Cardiac muscle cell (in vitro differentiated cells and primary cell): ENCODE results near the gene PIBF1. TPM values are rescaled to one million over a fixed set of nuclear protein-coding genes. Genes with fewer than 3 reads are reported as not detected.
A peak's percentile ranks its signal among the peaks of the same experiment; 100 is the strongest.

Experiments
- DNase-seq, 2 donors: peaks; one replicate each; pipeline versions ENCODE4 v3.0.0 to v3.0.0-alpha.2; 2010 to 2017; ENCODE audit warnings: low read depth in 1 of 2, low spot score in 1 of 2
- H3K27ac ChIP-seq: fragments of 200-600 bp; sonication (generic); 2 replicates; pipeline ENCODE4 v1.5.1; 2016
- H3K27me3 ChIP-seq: fragments of 200-600 bp; sonication (generic); 2 replicates; pipeline ENCODE4 v1.6.0; 2016; ENCODE audit warnings: control low read depth
- H3K36me3 ChIP-seq: fragments of 200-600 bp; sonication (generic); 2 replicates; pipeline ENCODE4 v1.5.1; 2016; ENCODE audit warnings: control low read depth
- H3K4me1 ChIP-seq: fragments of 200-600 bp; sonication (generic); 2 replicates; pipeline ENCODE4 v1.8.1; 2017; ENCODE audit warnings: low read depth, mild to moderate bottlenecking, mixed run types
- H3K4me3 ChIP-seq: fragments of 200-600 bp; sonication (generic); 2 replicates; pipeline ENCODE4 v1.5.1; 2016; ENCODE audit warnings: mild to moderate bottlenecking
- H3K9me3 ChIP-seq: fragments of 200-600 bp; sonication (generic); 2 replicates; pipeline ENCODE4 v1.5.1; 2017; ENCODE audit warnings: low read depth, mild to moderate bottlenecking, control low read depth
- CTCF ChIP-seq: IDR thresholded peaks from 2 replicates; pipeline ENCODE4 v1.5.1; 2012; ENCODE audit warnings: low read depth, mild to moderate bottlenecking, low read length
- polyA plus RNA-seq: library from polyadenylated mRNA; unstranded; fragments of >200 nt; fragmentation: Nextera tagmentation; extraction: Ambion mirVana; gene quantifications from 2 replicates; pipeline ENCODE4 v1.2.1, GENCODE V29; 2016
- total RNA-seq: library from RNA; depleted of rRNA; stranded (reverse); fragments of >200 nt; gene quantifications from 2 replicates; pipeline ENCODE4 v1.2.3, GENCODE V29; 2016

The PIBF1 gene
- total and polyA plus RNA-seq, 2 experiments from 2014 or later: 16.4 to 19.2 TPM

GRCh38 chr13:73015805-73016204, 233.9 kb downstream of the PIBF1 start:
- Histone ChIP-seq H3K27me3 (no peaks in the 10 kb centered on the region), H3K27ac (no peak overlapping the region), H3K9me3 (no peaks in the 10 kb centered on the region), H3K4me1 (no peaks in the 10 kb centered on the region), H3K36me3 (no peaks in the 10 kb centered on the region), H3K4me3 (no peak overlapping the region)
- no peak for TF ChIP-seq CTCF
- no peak for DNase-seq

GRCh38 chr13:73018336-73018735, 236.4 kb downstream of the PIBF1 start:
- Histone ChIP-seq H3K27me3 (no peaks in the 10 kb centered on the region), H3K9me3 (no peaks in the 10 kb centered on the region), H3K36me3 (no peaks in the 10 kb centered on the region), H3K4me1 (no peaks in the 10 kb centered on the region), H3K4me3 (no peak overlapping the region), H3K27ac (no peak overlapping the region)
- no peak for TF ChIP-seq CTCF
- DNase-seq: no peak

GRCh38 chr13:73025217-73026012, 243.5 kb downstream of the PIBF1 start:
- no peaks in the 10 kb centered on the region for H3K27me3 ChIP-seq
- peak in 1 of 2 donors; percentile 12 for DNase-seq
- H3K27ac ChIP-seq: no peak overlapping the region
- no peaks in the 10 kb centered on the region for H3K9me3 ChIP-seq
- no peaks in the 10 kb centered on the region for H3K36me3 ChIP-seq
- no peak overlapping the region for H3K4me3 ChIP-seq
- H3K4me1 ChIP-seq: no peaks in the 10 kb centered on the region
- no peak for TF ChIP-seq CTCF

GRCh38 chr13:73034901-73035300, 253.0 kb downstream of the PIBF1 start:
- Histone ChIP-seq H3K9me3 (no peaks in the 10 kb centered on the region), H3K27ac (no peak overlapping the region), H3K4me1 (no peaks in the 10 kb centered on the region), H3K4me3 (no peak overlapping the region), H3K27me3 (no peaks in the 10 kb centered on the region), H3K36me3 (no peaks in the 10 kb centered on the region)
- no peak for DNase-seq
- TF ChIP-seq CTCF: no peak

GRCh38 chr13:73035660-73036059, 253.7 kb downstream of the PIBF1 start:
- H3K9me3 ChIP-seq: no peaks in the 10 kb centered on the region
- no peaks in the 10 kb centered on the region for H3K4me1 ChIP-seq
- no peaks in the 10 kb centered on the region for H3K36me3 ChIP-seq
- H3K27me3 ChIP-seq: no peaks in the 10 kb centered on the region
- no peak for DNase-seq
- no peak overlapping the region for H3K27ac ChIP-seq
- TF ChIP-seq CTCF: no peak
- H3K4me3 ChIP-seq: no peak overlapping the region
